Measurements from ENCODE around the gene PRRG3.
A peak's percentile ranks its signal among the peaks of the same experiment; 100 is the strongest.
"Not testable (repeated sequence)": the region's sequence is repeated elsewhere in the genome, so short reads cannot be mapped to it uniquely, and the experiment has no call there.

The PRRG3 gene

GRCh38 chrX:151694661-151695582 lies at the start of gene PRRG3:
PRRG3 (plus strand) TSS chrX:151695458; CDS start chrX:151698815, 3,357 bp downstream.
- DNase-seq (ENCODE audit: low read depth in 2 of 2): no peak

GRCh38 chrX:151675121-151675746 lies 20.0 kb upstream of the PRRG3 start:
- no peak for DNase-seq (ENCODE audit: low read depth in 2 of 2)

- no peak for DNase-seq (ENCODE audit: low read depth in 2 of 2)
Observed at GRCh38 chrX:151676196-151676595, 19.1 kb upstream of the PRRG3 start.

DNA sequence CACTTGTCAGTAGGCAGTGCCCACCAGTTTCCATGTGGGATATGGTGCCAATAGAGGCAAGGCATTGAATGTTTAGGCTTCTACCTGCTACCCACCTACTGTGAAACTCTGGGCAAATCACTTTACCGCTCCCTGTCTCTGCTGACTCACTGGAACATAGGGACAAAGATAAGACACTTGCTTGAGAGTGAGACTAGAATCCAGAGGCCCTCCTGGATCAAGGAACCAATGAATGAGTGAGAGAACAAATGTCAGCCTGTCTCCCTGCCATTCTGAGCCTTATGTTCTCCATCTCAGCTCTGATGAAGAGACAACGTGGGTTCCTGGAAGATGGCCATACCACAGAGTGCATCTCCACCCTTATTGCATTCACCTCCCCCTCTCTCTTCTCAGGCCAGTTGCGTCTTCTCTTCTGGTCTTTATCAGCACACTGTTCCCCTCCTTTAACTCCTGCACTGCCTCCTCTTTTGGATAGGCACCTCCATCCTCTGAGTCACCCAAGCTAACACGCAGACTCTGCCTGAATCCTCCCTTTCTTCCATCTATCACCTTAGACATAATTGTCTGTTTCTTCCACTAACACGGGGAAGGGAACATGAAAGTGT lies 15.4 kb upstream of the PRRG3 start:
- no peak for DNase-seq (ENCODE audit: low read depth in 2 of 2)

DNA sequence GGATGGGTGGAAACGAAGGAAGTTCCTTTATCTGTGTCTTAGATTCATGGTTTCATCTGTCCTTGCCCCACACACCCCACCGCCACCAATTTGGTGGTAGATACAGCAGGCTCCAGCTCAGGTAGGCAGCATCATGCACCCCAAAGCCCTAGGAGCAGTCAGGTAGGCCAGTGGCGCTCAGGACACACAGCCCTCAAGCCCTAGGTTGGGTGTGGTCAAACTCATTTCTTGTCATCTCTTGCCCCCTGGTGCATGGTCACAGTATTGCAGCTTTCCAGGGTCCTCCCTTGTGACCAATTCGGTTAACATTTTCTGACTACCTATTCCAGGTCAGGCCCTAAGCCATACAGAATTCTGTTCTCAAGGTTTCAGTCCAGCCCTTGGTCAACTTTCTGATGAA lies 14.5 kb upstream of the PRRG3 start:
- peak; percentile 46 to 54 for DNase-seq (ENCODE audit: low read depth in 2 of 2)

GRCh38 chrX:151687635-151688034 lies 7.6 kb upstream of the PRRG3 start:
- no peak for DNase-seq (ENCODE audit: low read depth in 2 of 2)

DNA sequence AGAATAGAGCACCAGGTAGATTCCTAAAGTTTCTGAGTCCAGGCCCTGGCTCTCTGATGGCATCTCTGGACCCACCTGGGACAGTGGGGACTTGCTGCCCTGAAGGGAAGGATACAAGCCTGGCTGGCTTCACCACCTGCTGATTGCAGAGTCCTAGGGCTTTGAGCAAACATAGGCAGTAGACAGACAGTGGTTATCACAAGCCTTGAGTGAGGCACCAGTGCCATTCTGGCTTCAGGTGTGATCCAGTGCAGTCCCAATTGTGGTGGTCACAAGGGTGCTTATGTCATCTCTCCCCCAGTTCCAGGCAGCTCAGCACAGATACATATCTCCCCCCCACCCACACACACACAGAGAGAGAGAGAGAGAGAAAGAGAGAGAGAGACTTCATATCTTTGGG lies 6.6 kb upstream of the PRRG3 start:
- no peak for DNase-seq (ENCODE audit: low read depth in 2 of 2)

- DNase-seq (ENCODE audit: low read depth in 2 of 2): no peak
Observed at GRCh38 chrX:151692825-151693224, 2.4 kb upstream of the PRRG3 start.

GRCh38 chrX:151694121-151694520 lies 1.1 kb upstream of the PRRG3 start:
- no peak for DNase-seq (ENCODE audit: low read depth in 2 of 2)

DNA sequence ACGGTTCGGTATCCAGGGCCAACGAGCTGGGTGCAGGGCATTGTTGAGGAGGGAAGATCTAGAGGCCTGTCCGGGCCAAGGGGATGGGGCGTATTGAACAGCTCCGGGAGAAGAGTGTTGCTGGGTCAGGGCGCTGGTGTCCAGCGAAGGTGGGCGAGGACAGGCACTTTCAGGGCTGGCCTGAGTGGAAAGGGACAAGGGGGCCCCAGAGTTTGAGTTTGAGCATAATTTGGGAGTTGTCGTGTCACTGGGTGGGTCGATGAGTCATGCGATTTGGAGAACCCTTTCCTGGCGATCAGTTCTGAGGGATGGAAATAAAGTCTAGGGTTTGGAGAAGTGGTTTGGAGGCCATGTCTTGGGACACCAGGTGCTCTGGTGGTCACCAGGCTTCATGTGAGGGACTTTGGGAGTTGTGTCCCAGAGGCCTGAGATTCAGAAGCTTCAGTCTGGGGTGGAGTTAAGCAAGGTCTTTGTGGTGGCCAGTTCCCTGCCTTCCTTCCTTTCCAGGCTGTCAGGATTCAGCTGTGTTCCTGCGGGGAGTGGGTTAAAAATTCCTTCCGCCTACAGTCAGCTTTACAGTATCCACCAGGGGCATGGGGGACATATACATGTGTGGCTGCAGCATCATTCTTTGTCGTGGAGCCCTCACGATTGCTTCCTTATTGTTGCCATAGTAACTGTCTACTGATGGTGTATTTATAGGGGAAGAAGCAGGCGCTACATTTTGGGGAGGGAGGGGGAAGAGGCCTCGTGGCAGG lies 504 bp downstream of the PRRG3 start:
- DNase-seq (ENCODE audit: low read depth in 2 of 2): no peak

GRCh38 chrX:151697082-151697481 lies 1.8 kb downstream of the PRRG3 start:
- not testable (repeated sequence) for DNase-seq (ENCODE audit: low read depth in 2 of 2)

DNA sequence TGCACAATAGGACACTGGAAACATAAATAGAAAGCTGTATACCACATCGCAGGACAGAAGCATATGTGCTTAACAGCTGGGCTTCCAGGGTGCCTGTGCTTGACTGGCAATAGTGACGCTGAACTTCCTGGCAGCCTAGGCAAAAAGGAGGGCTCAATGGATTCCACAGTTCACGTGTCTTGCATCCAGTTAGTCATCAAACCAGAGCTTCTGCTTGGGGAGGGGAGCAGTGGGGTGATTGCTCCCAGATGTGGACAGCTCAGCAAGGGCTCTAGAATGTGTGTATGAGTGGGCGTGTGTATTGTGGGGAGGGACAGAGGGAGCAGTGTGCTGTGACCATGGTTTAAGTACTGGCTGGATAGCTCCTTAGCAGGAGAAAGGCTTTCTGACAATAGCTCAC lies 2.3 kb downstream of the PRRG3 start:
- no peak for DNase-seq (ENCODE audit: low read depth in 2 of 2)

- DNase-seq (ENCODE audit: low read depth in 2 of 2): no peak
Observed at GRCh38 chrX:151698485-151698884, 3.2 kb downstream of the PRRG3 start.

GRCh38 chrX:151699746-151700145 lies 4.5 kb downstream of the PRRG3 start:
- no peak for DNase-seq (ENCODE audit: low read depth in 2 of 2)

DNA sequence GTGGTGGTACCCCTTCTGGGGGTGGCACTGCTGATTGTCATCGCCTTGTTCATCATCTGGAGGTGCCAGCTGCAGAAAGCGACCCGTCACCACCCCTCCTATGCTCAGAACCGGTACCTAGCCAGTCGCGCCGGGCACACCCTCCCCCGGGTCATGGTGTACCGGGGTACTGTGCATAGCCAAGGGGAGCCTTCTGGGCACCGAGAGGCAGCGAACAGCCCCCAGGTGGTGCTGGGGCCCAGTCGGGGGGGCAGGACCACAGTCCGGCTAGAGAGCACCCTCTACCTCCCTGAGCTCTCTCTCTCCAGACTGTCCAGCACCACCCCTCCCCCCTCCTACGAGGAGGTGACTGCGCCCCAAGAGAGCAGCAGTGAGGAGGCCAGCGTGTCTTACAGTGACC lies 5.3 kb downstream of the PRRG3 start:
- DNase-seq (ENCODE audit: low read depth in 2 of 2): no peak

DNA sequence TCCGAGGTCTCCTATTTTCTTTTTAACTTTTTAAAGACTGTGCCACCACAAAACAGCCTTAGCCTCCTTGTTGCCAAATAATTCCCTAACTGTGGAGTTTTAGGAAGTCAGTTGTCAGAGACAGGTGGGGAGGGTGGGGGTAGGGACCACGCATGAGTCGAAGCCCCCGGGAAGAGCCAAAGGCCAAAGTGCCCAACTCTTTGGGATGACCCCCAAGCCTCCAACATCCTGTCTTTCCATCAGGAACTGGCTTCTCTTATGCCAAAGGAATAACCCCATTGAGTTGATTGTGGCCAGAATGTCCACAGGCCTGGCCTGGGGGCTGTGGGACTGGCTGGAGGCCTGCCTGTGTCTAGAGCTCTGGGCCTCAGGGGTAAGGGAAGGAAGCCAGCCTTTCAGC lies 5.8 kb downstream of the PRRG3 start:
- no peak for DNase-seq (ENCODE audit: low read depth in 2 of 2)

DNA sequence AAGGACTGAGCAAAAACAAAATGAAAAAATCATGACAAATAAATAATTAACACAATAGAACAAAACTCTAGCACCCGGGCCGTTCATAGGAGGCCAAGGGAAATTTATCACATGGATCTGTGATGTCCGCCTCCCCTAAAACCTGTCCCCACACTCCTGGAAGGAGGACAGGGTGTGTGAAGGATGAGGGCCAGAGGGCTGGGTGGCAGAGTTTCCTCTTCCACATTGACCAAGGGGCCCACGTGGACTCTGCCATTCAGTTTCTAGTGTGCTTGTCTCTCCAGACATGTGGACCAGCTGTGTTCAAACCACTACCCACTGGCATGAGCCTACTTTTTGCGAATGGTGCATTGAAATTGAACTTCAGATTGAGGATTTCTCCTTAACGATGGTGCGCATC lies 6.3 kb downstream of the PRRG3 start:
- no peak for DNase-seq (ENCODE audit: low read depth in 2 of 2)

- no peak for DNase-seq (ENCODE audit: low read depth in 2 of 2)
Observed at GRCh38 chrX:151702026-151702714, 6.9 kb downstream of the PRRG3 start.

- DNase-seq (ENCODE audit: low read depth in 2 of 2): no peak
Observed at GRCh38 chrX:151702741-151703340, 7.6 kb downstream of the PRRG3 start.

DNA sequence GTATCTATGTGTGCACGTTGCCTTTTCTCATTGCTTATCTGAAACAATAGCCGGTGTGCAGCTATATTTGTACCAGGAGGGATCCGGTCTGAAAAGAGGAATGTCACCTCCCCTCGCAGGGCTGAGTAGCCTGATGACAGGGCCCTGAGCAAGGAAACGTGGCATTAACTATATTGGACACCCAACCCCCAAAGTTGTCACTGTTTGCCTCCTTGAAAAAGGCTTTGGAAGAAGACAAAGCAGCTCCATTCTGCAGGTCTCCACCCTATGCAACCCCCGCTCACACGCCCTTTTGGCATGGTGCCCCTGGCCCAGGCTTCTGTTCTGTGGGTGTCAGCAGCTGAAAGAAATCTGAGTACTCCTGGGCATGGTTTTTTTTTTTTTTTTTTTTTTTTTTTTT lies 8.2 kb downstream of the PRRG3 start:
- DNase-seq (ENCODE audit: low read depth in 2 of 2): no peak

DNA sequence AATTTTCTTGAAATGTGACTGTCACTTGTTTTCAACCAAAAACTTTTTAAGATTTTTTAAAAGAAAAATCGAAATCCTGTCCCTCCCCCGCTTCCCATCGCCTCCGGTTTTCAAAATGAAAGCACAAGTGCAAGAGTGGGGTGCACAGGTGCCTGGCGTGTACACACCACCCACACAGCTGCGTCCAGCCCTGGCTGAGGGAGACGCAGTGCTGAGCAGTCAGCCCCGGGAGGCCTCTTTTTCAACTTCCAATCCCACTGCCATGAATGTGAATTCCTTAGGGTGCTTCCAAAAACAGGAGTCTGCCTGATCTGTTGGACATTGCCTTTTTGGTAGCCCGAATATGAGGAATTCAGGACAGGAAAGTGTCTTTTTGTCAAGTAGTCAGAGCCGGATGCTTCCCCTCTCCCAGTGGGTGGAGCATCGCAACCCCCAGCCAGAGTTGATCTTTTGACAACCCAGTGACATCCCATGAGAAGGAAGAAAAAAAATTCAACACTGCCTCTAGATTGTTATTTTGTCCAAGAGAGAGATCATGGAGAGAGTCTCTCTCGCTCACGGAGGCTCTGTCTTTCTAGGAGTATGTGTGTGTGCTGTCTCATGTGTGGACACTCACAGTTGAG lies 8.9 kb downstream of the PRRG3 start:
- DNase-seq (ENCODE audit: low read depth in 2 of 2): no peak

Data from stimulated activated CD8-positive, alpha-beta memory T cell treated with anti-CD3 and anti-CD28 coated beads, Interleukin-2, amount 100 ng/mL, for 48 hours (primary cell).